GM23248 (cell line): ENCODE measurements around the gene PKIG.

ENCODE experiments used
- EZH2 ChIP-seq: fragments of 200-600 bp; sonication (generic); IDR thresholded peaks from 2 replicates; pipeline ENCODE4 v1.6.1; 2018; ENCODE audit warnings: antibody characterized with exemption, mild to moderate bottlenecking; ENCODE audit not compliant: insufficient read depth, poor library complexity, severe bottlenecking
- EZH2phosphoT487 ChIP-seq: fragments of 200-600 bp; sonication (generic); IDR thresholded peaks from 2 replicates; pipeline ENCODE4 v1.6.1; 2018; ENCODE audit warnings: antibody characterized with exemption, moderate library complexity, mild to moderate bottlenecking, low read depth; ENCODE audit not compliant: insufficient read depth

DNA sequence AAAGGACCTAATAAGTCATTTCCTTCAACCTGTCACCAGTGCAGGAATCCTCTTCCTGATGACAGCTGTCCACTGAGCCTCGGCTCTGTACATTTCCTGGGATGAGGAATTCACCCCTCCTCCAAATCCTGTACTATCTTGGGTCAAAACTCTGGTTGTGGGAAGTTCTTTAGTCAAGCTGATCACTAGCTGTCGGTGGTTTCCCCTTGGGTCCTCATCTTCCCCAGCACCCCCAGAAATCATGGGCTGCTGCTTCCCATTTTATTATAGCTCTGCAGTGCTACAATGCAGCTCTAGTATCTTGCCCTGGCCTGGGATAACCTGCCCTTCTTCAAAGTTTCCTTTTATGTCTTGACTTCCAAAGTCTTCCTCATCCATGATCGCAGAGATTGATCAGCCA, 83.7 kb downstream of the PKIG start:
- TF ChIP-seq EZH2phosphoT487 (no peak), EZH2 (no peak)
